Stimulated activated CD8-positive, alpha-beta memory T cell treated with anti-CD3 and anti-CD28 coated beads, Interleukin-2, amount 100 ng/mL, for 48 hours (primary cell): ENCODE data around the gene LTBP1.

Experiments used
- DNase-seq, 2 donors: peaks; one replicate each; pipeline ENCODE4 v3.0.0-alpha.2; 2020; ENCODE audit warnings: low read depth in 2 of 2

The LTBP1 gene

GRCh38 chr2:33008716-33009115 lies 62.0 kb downstream of the LTBP1 start:
- no peak for DNase-seq

DNA sequence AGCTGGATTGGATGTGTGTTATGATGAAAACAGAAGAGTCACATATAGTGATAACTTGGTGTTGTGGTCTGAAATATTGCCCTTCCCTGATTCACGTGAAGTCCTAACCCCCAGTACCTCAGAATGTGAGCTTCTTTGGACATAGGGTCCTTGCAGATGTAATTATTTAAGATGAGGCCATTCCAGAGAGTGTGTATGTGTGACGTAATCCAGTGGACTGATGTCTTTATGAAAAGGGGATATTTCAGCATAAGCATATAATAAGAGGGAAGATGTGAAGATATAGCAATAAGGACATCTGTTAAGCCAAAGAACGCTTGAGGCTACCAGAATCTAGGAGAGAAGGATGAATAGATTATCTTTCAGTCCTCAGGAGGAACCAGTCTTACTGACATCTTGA lies 62.5 kb downstream of the LTBP1 start:
- DNase-seq = no peak

GRCh38 chr2:33011373-33011772 lies 64.6 kb downstream of the LTBP1 start:
- no peak for DNase-seq

GRCh38 chr2:33011941-33012340 lies 65.2 kb downstream of the LTBP1 start:
- no peak for DNase-seq

DNA sequence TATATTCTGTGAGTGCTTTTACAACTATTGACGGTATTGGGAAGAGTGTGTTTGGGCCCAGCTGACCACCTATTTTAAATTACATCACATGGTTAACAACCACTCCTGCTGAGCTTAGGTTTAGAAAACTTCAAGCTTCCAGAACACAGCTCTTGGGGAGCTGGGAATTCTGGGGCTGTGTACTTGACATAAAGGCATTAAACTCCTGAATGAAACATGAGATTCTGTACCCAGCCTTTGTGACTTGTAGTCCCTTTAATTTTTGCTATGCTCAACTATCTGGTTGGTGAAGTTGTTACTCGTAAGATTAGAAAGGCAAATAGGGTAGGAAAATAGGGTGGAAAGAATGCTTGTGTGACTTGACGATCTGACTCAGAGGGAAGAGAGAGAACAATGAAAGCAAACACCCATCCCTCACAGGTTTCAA lies 66.9 kb downstream of the LTBP1 start:
- DNase-seq = no peak

GRCh38 chr2:33014268-33014667 lies 67.5 kb downstream of the LTBP1 start:
- DNase-seq = no peak

- no peak for DNase-seq
These were observed 68.8 kb downstream of the LTBP1 start for GRCh38 chr2:33015421-33016142.

DNA sequence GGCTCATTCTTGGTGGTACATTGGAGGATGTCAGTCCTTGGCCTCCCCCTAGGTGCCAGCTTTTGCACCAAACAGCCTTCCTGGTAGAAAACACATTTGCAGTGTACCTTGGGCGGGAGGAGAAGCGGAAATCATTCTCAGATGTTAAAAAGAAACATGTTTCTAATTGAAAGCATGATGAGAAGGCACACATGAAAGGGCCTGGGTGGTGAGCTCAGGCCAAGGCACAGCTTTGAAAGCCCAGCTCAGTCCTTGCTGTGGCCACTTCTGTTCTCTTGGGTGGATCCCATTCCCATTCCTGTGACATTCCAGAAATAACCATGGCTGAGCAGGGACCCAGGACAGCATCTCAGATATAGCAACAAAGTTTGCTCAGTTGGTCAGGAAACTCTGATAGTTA lies 71.5 kb downstream of the LTBP1 start:
- no peak for DNase-seq

DNA sequence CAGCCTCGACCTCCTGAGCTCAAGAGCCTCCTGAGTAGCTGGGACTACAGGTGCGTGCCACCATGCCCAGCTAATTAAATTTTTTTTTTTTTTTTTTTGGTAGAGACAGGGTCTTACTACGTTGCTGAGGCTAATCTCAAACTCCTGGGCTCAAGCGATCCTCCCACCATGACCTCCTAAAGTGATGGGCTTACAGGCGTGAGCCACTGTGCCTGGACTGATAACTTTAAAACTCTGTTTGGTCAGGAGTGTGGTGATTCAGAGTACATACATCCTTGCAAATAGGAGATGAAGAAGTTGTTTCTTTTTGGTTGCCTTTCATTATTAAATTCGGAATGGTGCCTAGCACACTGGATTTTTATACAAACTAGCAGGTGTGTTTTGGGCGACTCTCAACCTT lies 73.0 kb downstream of the LTBP1 start:
- no peak for DNase-seq

DNA sequence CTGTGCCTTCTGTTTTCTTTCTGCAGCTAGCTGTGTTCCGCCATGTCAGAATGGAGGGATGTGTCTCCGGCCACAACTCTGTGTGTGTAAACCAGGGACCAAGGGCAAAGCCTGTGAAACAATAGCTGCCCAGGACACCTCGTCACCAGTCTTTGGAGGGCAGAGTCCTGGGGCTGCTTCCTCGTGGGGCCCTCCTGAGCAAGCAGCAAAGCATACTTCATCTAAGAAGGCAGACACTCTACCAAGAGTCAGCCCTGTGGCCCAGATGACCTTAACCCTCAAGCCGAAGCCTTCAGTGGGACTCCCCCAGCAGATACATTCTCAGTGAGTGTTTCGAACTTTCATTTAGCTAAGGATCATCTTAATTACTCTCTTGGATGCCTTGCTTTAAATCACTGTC lies 74.1 kb downstream of the LTBP1 start:
- no peak for DNase-seq

- no peak for DNase-seq
These were observed 74.9 kb downstream of the LTBP1 start for GRCh38 chr2:33021542-33022227.

GRCh38 chr2:33022395-33022985 lies 75.7 kb downstream of the LTBP1 start:
- DNase-seq = no peak

- no peak for DNase-seq
These were observed 76.4 kb downstream of the LTBP1 start for GRCh38 chr2:33022989-33023727.

DNA sequence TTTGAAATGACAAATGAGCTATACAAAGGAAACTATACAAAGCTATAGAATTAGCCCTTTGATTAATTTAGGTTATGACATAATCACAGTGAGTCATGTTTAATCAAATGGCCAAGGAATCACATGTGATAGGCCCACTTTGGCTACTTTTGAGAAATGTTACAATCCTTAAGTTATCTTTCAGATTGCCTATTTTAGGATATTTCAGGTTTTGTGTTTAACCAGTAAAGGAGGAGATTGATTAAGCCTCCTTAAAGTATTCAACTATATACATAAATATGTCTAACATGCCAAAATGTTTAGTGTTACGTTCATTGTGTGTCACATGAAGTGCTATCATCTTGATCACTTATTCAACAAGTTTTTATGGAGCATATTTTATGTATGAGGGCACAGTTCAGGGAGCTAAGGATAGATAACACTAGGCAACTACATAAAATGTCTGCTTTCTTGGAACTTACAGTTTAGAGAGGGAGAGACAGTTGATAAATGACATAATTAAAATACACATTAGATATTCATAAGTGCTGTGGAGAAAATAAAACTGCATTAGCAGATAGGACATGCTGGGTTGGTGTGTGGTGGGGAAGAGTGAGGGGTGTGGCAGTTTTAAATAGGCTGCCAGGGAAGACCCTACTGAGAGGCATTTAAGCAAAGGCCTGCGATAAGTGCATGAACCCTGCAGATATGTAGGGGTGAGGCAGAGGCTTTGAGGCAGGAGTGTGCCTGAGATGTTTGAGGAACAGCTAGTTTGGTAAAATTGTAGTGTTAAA lies 77.2 kb downstream of the LTBP1 start:
- no peak for DNase-seq

GRCh38 chr2:33024758-33025157 lies 78.0 kb downstream of the LTBP1 start:
- no peak for DNase-seq

- DNase-seq = no peak
These were observed 82.7 kb downstream of the LTBP1 start for GRCh38 chr2:33029459-33029858.

DNA sequence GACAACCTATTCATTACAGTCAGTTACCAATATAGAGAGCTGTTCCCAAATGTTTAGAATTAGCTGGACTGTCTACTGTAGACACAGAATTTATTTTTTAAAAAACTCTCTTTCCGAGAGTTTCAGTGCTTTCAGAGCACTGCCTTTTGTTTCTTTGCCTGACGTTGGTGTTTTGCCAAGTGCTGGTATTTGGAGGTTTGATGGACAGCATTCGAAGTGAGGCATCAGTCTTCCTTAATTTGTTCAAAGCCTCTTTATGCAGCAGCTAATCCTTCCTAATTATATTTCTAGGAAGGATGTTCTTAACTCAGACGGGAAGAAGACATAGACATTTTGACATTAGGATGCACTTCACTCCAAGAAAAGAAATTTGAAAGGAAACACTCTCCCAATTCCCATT lies 83.2 kb downstream of the LTBP1 start:
- DNase-seq = no peak

- no peak for DNase-seq
These were observed 83.6 kb downstream of the LTBP1 start for GRCh38 chr2:33030326-33030725.

GRCh38 chr2:33032245-33032644 lies 85.5 kb downstream of the LTBP1 start:
- DNase-seq = no peak

GRCh38 chr2:33033606-33034081 lies 86.9 kb downstream of the LTBP1 start:
- no peak for DNase-seq

- DNase-seq = no peak
These were observed 88.0 kb downstream of the LTBP1 start for GRCh38 chr2:33034784-33035183.

GRCh38 chr2:33038230-33038629 lies 91.5 kb downstream of the LTBP1 start:
- DNase-seq = no peak
